HG03139 (cell line): ENCODE measurements around the gene CDK13.
"Not testable (repeated sequence)": the region's sequence is repeated elsewhere in the genome, so short reads cannot be mapped to it uniquely, and the experiment has no call there.

ENCODE experiments used
- ATAC-seq: cut with Tn5 transposase; IDR thresholded peaks from one replicate; pipeline ENCODE4 v1.9.1; 2021; ENCODE audit not compliant: unreplicated experiment

The CDK13 gene

DNA sequence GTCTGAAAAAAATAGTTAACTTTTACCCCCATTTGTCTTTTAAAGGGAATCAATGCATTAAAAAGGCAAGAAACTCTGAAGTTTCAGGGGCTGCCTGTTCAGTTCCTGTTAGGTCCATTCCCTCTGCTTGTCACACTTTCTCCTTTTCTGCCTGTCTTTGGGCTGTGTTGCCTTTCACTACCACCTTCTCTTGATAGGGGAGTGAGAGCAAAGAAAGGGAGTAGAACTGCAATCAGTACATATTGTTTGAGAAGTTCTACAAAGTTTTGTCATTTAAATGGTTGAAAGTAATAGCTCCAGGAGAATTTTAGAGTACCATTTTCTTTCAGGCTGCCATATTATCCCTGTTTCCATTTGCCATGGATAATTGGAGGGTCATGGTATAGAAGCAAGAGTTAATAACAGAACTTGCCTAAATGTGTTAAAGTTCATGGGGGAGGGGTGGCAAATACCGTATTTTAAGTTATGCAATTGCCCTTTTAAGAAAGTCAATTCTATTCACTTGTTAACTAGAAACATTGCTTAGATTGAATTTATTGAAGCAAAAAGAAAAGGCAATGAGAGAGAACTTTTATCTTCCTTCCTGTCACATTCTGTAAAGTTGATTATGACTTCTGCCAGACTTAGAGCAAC lies 145.8 kb downstream of the CDK13 start:
- ATAC-seq, result no peak

DNA sequence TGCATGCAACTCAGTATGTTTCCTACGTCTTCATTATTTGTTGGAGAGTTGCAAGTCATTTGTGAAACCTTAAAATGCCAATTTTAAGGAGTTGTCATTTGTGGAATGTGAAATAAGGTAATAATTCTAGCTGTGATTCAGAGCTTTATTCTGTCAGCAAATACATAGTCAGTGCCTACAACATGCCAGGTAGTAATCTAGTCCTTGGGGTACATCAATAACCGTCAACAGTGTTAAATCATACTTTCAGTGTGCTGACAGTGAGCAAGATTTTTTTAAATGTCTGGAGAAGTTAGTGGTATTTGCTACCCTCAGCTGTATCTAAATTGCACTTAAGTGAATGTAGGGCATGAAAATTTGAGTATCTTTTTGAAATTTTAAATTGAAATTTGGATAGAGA lies 147.7 kb downstream of the CDK13 start:
- no peak for ATAC-seq

DNA sequence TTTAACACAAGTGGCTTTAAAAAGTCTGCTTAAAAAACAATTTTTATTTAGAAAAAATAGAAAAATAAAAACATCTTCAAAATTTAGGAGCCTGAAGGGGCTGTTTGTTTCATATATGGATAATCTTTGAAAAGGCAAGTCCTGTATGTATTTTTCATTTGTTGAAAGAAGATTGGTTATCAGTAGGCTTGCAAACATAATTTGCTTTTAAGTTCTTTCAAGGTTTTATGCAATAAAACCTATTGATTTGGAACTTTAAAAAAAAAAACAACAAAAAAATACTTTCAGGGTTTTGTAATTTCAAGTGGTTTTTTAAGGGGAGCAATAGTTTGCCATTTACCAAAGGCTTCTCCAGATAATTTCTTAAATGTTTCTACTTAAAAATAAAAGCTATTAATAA lies 148.8 kb downstream of the CDK13 start:
- no peak for ATAC-seq

DNA sequence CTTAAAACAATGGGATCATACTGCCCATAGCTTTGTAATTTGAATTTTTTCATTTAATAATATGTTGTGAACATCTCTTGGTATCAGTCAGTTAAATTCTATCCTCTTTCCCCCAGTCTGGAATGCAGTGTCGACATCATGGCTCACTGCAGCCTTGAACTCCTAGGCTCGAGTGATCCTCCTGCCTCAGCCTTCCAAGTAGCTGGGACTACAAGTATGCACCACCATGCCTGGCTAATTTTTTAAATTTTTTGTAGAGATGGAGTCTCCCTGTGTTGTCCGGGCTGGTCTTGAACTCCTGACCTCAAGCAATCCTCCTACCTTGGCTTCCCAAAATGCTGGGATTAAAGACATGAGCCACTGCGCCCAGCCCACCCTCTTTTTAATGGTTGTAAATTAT lies 149.8 kb downstream of the CDK13 start:
- no peak for ATAC-seq

DNA sequence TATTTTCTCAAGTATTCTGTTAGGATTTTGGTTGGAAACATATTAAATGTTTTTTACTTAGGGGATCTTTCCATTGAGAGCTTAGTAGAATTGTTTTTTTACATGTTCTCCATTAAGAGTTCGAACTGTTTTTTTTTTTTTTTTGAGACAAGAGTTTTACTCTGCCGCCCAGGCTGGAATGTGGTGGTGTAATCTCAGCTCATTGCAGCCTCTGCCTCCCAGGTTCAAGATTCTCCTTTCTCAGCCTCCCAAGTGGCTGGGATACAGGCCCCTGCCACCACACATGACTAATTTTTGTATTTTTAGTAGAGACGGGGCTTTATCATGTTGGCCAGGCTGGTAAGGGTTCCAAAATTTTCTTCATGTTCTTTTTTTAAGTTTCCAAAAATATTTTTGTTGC lies 151.1 kb downstream of the CDK13 start:
- ATAC-seq, result no peak

DNA sequence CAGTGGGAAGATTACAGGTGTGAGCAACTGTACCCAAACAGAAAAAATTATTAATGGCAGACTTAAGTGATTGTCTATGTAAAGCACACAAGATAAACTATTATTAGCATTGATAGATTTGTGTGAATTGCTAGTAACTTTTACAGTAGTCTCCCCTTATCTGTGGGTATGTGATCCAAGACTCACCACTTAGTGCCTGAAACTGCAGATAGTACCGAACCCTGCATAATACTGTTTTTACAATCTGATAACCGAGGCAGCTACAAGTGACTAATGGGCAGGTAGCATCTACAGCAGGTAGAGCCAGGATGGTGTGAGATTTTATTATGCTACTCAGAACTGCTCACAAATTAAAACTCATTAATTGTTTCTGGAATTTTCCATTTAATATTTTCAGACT lies 152.8 kb downstream of the CDK13 start:
- no peak for ATAC-seq

DNA sequence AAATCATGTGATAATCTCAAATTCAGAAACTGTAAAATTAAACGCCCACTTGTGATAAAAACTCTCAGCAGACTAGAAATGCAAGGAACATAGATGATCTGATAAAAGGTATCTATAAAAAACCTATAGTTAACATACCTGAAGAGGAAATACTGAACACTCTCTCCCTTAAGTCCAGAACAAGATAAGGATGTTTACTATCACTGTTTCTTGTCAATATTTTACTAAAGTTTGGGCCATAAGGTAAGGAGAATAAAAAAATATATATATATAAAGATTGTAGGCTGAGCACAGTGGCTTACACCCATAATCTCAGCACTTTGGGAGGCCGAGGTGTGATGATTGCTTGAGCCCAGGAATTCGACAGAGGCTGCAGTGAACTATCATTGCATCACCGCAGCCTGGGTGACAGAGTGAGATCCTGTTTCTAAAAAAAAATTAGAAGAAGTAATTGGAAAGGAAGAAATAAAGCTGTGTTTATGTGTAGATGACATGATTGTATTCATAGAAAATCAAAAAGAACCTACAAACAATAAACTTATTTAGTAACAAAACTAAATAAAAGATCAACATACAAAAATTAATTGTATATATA lies 155.9 kb downstream of the CDK13 start:
- ATAC-seq, result no peak

DNA sequence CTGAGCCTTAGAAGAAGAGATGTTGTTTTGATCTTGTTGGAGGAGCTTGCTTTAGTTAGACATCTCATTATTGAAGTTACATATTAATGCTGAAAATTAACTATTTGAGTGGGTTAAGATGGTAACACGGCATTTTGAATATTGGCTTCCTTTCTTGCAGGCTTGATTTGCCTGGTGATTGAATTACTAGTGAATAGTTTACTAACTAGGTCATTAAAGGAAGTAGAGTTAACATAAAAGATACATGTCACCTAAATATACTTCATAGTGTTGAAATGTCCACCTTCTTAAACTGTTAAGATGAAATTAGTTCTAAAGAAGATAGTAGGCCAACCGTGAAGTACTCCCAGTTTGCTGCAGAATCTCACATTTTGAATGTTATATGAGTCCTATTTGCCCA lies 165.9 kb downstream of the CDK13 start:
- ATAC-seq, result no peak

DNA sequence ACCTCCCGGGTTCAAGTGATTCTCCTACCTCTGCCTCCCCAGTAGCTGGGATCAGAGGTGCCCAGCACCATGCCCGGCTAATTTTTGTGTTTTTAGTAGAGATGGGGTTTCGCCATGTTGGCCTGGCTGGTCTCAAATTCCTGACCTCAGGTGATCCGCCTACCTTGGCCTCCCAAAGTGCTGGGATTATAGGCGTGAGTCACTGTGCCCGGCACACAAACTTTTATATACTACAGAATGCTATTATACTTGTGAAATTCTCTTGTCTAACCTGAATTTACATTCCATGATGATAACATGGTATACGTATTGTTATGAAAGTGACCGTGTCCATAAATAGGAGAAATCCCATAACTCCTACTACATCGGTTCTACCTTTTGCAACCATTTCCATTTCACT lies 167.1 kb downstream of the CDK13 start:
- not testable (repeated sequence) for ATAC-seq

DNA sequence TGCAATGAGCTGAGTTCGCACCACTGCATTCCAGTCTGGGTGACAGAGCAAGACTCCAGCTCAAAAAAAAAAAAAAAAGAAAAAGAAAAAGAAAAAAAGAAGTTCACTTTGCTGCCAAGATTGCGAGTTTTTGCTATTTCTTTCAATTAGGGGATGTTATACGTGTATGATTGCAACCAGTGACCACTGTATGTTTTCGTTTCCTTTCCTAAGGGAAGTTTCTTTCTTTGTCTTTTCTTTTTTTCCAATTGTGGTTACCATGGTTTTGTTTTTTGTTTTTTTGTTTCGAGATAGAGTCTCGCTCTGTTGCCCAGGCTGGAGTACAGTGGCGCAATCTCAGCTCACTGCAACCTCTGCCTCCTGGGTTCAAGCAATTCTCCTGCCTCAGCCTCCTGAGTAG lies 168.1 kb downstream of the CDK13 start:
- not testable (repeated sequence) for ATAC-seq

DNA sequence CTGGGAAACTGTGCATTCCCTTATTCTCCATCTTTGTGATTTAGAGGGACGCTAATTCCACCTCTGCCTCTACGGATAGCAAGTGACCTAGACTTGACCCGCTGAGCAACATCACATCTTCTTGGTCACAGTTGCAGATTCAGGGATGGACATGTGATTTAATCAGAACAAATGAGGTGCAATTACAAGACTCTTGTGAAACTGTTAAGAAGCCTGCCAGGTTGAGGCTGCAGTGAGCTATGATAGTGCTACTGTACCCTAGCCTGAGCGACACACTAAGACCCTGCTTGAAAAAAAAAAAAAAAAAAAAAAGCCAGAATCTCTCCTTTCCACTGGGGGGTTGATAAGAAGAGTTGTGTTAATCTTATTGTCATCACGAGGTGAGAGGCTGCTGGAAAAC lies 170.0 kb downstream of the CDK13 start:
- no peak for ATAC-seq

DNA sequence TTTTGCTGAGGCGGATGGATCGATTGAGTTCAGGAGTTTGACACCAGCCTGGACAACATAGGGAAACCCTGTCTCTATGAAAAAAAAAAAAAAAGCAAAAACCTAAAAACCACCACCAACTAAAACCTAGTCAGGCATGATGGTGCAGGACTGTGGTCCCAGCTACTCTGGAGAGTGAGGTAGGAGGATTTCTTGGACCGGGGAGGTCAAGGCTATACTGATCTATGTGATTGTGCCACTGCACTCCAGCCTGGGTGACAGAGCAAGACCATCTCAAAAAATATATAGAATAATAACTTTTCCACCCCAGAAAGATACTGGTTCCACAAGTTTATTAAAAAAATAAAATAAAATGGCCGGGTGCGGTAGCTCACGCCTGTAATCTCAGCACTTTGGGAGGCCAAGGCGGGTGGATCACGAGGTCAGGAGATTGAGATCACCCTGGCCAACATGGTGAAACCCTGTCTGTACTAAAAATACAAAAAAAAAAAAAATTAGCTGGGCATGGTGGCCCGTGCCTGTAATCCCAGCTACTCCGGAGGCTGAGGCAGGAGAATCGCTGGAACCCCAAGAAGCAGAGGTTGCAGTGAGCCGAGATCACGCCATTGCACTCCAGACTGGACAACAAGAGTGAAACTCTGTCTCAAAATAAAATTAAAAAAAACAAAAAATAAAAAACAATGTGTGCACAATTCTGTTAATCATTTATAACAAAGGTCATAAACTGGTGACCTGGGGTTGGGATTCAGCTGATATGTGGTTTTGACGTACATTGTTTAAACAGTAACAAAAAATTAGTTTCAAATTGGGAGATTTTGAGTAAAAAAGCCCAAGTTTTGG lies 172.3 kb downstream of the CDK13 start:
- not testable (repeated sequence) for ATAC-seq

DNA sequence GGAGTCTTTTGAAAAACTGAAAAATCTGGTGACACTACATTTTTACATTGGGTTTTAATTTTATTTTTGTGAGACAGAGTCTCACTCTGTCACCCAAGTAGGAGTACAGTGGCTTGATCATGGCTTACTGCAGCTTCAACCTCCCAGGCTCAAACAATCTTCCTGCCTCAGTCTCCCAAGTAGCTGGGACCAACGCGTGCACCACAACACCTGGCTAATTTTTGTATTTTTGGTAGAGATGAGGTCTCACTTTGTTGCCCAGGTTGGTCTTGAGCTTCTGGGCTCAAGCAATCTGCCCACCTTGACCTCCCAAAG lies 172.8 kb downstream of the CDK13 start:
- ATAC-seq, result no peak

DNA sequence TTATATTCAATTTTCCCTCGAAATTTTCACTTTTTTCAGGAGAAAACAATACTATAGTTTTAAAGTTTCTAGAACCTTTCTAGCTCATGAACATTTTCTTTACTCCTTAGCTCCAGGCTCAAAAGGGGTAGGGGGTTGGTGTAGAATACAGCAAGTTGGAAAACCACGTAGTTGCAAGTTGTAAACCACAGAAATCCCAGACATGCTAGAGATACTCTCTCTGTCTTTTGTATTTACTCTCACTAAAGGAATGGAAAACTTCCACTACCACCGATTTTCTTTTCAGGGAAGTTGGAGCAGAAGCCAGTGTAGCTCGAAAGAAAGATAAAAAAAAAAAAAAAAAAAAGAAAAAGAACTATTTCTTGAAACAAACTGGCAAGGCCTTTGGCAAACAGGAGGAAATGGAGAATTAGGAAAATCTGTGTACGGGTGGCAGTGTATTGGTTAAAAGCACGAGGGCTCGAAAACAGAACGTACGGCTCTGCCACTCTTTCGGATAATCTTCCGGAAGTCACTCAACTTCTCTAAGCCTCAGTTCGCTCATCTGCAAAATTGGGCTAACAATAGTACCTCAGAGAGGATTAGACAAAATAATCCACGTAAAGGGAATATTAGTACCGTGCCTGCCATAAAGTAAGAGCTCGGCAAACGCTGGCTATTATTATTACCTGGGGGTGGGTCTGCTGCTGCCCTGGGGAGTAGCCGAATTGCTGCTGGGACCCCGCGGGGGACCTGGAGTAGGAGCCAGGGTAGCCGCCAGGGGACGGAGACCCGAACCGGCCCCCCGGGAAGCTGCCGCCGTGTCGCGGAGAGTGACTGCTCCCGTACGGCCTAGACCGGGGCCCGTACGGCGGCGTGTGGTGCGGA lies 183.7 kb downstream of the CDK13 start:
- ATAC-seq, result no peak

DNA sequence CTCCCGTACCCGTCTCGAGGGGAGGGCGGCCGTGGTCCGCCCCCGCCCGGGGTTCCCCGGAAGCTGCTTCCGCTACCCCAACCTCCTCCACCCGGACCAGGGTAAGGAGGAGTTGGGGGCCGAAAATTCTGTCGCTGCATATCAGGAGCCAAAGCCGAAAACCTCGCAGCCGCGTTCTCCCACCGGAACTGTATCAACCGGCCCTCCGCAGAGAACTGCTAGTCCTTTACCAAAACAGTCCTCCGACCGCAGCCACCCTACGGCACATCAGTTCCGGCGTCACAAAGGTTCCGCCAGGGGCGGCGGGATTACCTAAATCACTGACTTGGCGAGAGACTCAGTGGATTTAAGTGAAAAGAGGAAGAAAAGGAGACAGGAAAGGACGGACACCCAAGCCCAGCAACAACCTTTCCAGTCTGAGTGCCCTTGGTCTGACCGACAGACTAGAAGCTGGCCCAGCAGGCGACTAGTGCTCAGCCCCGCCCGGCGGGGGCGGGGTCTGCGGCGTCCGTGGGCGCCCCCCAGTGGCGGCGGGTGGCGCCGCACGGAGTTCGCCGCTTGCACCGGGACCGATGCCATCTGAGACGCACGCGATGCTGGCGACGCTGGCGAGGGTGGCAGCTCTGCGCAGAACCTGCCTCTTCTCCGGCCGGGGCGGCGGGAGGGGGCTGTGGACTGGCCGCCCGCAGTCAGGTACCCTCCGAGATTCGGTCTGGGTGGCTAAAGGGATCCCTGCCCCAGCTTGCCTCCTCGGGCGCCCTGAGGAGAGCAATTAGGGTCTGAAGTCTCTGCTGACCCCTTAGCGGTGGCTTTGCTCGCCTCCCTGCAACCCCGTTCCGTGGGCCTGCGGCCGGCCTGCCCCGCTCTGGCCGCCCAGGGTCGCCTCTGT lies 184.6 kb downstream of the CDK13 start, which contains the start of the genes MPLKIP and SUGCT:
Gene MPLKIP (minus strand): TSS at position 195 of the 889 bp plus-strand sequence. CDS start 55 bp downstream, at position 140.
Gene SUGCT (plus strand): TSS at position 578 of the 889 bp plus-strand sequence.
- ATAC-seq, result peak; percentile 79

DNA sequence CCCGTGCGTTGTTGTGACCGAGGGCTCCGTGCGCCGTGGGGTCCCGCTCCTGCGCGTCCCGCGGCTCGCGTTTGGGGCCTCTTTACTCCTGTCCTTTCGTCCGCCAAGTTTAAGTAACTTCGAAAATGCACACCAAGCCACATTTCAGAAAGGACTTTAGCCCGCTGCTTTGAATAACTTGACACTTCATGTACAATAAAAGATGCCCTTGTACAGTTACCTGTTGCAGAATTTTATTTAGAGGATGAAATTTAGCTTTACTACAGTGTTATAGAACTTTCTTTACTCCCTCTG lies 185.2 kb downstream of the CDK13 start:
- ATAC-seq, result no peak

DNA sequence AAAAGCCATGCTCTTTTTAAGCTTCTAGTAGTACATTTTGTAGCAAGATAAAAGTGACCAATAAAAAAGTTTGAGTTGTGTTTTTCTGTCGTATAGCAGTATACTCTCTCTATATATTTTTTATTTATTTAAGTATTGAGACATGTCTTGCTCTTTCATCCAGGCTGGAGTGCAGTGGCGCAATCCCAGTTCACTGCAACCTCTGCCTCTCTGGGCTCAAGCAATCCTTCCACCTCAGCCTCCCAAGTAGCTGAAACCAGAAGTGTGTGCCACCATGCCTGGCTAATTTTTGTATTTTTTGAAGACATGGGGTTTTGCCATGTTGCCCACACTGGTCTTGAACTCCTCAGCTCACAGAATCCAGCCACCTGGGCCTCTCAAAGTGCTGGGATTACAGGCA lies 187.5 kb downstream of the CDK13 start:
- no peak for ATAC-seq

DNA sequence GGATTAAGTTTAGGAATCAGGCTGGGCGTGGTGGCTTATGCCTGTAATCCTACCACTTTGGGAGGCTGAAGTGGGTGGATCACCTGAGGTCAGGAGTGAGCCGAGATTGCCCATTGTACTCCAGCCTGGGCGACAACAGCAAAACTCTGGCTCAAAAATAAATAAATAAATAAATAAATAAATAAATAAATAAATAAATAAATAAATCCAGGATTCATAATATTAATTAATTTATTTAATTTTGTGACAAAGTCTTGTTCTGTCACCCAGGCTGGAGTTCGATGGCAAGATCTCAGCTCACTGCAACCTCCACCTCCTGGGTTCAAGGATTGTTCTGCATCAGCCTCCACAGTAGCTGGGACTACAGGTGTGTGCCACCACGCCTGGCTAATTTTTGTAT lies 188.9 kb downstream of the CDK13 start:
- ATAC-seq, result no peak

DNA sequence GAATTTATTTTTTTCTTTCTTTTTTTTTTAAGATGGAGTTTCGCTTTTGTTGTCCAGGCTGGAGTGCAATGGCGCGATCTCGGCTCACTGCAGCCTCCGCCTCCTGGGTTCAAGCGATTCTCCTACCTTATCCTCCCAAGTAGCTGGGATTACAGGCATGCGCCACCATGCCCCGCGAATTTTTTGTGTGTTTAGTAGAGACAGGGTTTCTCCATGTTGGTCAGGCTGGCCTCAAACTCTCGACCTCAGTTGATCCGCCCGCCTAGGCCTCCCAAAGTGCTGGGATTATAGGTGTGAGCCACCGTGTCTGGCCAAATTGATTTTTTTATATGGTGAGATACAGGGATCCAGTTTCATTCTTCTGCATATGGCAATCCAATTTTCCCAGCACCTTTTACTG lies 189.8 kb downstream of the CDK13 start:
- ATAC-seq, result not testable (repeated sequence)

DNA sequence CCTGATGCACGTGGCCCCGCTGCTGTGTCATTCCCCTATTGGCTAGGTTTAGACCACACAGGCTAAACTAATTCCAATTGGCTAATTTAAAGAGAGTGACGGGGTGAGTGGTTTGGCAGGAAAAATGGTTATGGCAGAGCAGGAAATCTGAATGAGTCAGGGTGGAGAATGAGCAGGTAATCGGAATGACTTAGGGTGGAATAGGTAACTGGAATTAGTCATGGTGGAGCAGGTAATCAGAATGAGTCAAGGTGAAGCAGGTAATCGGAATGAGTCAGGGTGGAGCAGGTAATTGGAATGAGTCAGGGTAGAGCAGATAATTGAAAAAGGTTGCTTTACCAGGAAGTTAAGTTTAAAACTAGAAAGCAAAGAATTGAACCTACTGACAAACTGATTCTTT lies 191.9 kb downstream of the CDK13 start:
- not testable (repeated sequence) for ATAC-seq
